A549 (cell line): ENCODE measurements around the gene PAPSS2. TPM values are rescaled to one million over a fixed set of nuclear protein-coding genes. Genes with fewer than 3 reads are reported as not detected.

Experiments used
- ATAC-seq, 2 experiments: fragments of 200-7000 bp in 1 of 2; fragments of >200 bp in 1 of 2; cut with Nextera tagmentation in 1 of 2; cut with Tn5 transposase in 1 of 2; 3 replicates each; pipeline versions ENCODE4 v1.8.0 to v1.9.1; 2018 to 2020; ENCODE audit warnings: mild to moderate bottlenecking in 1 of 2, moderate library complexity in 1 of 2
- CTCF ChIA-PET: fragments of 300-600 bp; sonication (Branson Sonifier 250); formaldehyde crosslinking; extraction: SDS; loops from one replicate; lab custom pipeline; 2021; ENCODE audit warnings: antibody characterized with exemption, inconsistent platforms; lab: Yijun Ruan, JAX
- POLR2A ChIA-PET: fragments of 350-600 bp; formaldehyde crosslinking; extraction: SDS; loops from one replicate; lab custom pipeline; 2021; ENCODE audit warnings: antibody characterized with exemption, inconsistent platforms; lab: Yijun Ruan, JAX
- DNase-seq, 2 experiments: peaks; one replicate each; pipeline versions ENCODE4 v3.0.0 to v3.0.0-alpha.2; 2011 to 2016; ENCODE audit warnings: low read depth in 1 of 2, low spot score in 1 of 2
- FAIRE-seq: peaks from 2 replicates; lab custom pipeline; 2011; peaks lifted over from hg19 to GRCh38; lab: Jason Lieb, UNC
- H3K27ac ChIP-seq, 2 experiments: fragments of >200 bp; sonication (Bioruptor Twin); formaldehyde crosslinking; 3 replicates each; pipeline ENCODE4 v1.5.1; 2016 to 2017
- H3K4me1 ChIP-seq: fragments of >200 bp; sonication (Bioruptor Twin); formaldehyde crosslinking; 3 replicates; pipeline ENCODE4 v1.6.1; 2016
- H3K4me2 ChIP-seq: fragments of >200 bp; sonication (Bioruptor Twin); formaldehyde crosslinking; 3 replicates; pipeline ENCODE4 v1.6.1; 2016
- H3K4me3 ChIP-seq: fragments of >200 bp; sonication (Bioruptor Twin); formaldehyde crosslinking; 3 replicates; pipeline ENCODE4 v1.5.1; 2016
- H3K9me3 ChIP-seq: fragments of >200 bp; sonication (Bioruptor Twin); formaldehyde crosslinking; 3 replicates; pipeline ENCODE4 v1.6.1; 2016
- CBX2 ChIP-seq: fragments of 200-600 bp; sonication (generic); IDR thresholded peaks from 2 replicates; pipeline ENCODE4 v1.6.1; 2016; ENCODE audit warnings: low read depth, mild to moderate bottlenecking, borderline replicate concordance
- CBX8 ChIP-seq: fragments of 200-600 bp; sonication (generic); IDR thresholded peaks from 2 replicates; pipeline ENCODE4 v1.6.1; 2016
- CEBPB ChIP-seq, 2 experiments: fragments of >200 bp in 1 of 2; sonication (Bioruptor Twin) in 1 of 2; formaldehyde crosslinking in 1 of 2; IDR thresholded peaks; 2 replicates each; pipeline ENCODE4 v1.6.1; 2012 to 2016
- CHD2 ChIP-seq: fragments of 150-350 bp; IDR thresholded peaks from 2 replicates; pipeline ENCODE4 v1.6.1; 2014; ENCODE audit warnings: low read length; ENCODE audit not compliant: partially characterized antibody
- EHF ChIP-seq: fragments of 250-450 bp; sonication (Bioruptor Pico); IDR thresholded peaks from 2 replicates; pipeline ENCODE4 v1.5.0; 2020; ENCODE audit warnings: mild to moderate bottlenecking
- ESRRA ChIP-seq: fragments of 150-350 bp; IDR thresholded peaks from 2 replicates; pipeline ENCODE4 v1.6.1; 2014; ENCODE audit warnings: mild to moderate bottlenecking, low read length, borderline replicate concordance
- HOXB13 ChIP-seq: fragments of 250-450 bp; sonication (Bioruptor Pico); IDR thresholded peaks from 2 replicates; pipeline ENCODE4 v1.5.0; 2020; ENCODE audit warnings: low read depth, mild to moderate bottlenecking, moderate library complexity
- JUNB ChIP-seq: fragments of >200 bp; sonication (Bioruptor Twin); formaldehyde crosslinking; IDR thresholded peaks from 2 replicates; pipeline ENCODE4 v1.6.1; 2016
- MYC ChIP-seq: IDR thresholded peaks from 2 replicates; pipeline ENCODE4 v1.6.1; 2012; ENCODE audit warnings: mild to moderate bottlenecking, inconsistent platforms, low read length, improper control_type of control experiment, borderline replicate concordance
- WGBS: methylation state at CpG from one replicate; pipeline ENCODE4 v1.1.6; 2017; ENCODE audit errors: missing lambda C conversion rate; 5-methylcytosine and 5-hydroxymethylcytosine counted together
- polyA plus RNA-seq, 4 experiments: library from polyadenylated mRNA; depleted of rRNA in 3 of 4; stranded (reverse); fragments of >200 nt; fragmentation: RNase III in 1 of 4; extraction: RNeasy Plus Mini Kit Qiagen cat#74134 plus additional on column Dnase treatment in 1 of 4; gene quantifications; 2 replicates in 3 of 4; 3 replicates in 1 of 4; pipeline ENCODE4 v1.2.3, GENCODE V29; 2011 to 2017
- TF ChIP-seq, protein P1 (sequence below): IDR thresholded peaks from 2 replicates; pipeline ENCODE4 v1.6.1; 2012
- TF ChIP-seq, protein P2 (sequence below): fragments of 200-600 bp; sonication (generic); IDR thresholded peaks from 2 replicates; pipeline ENCODE4 v1.6.1; 2016; ENCODE audit warnings: antibody characterized with exemption, mild to moderate bottlenecking, moderate library complexity
- TF ChIP-seq, protein P3 (sequence below): fragments of 250-450 bp; sonication (Bioruptor Pico); IDR thresholded peaks from 2 replicates; pipeline ENCODE4 v1.5.0; 2021; ENCODE audit warnings: mild to moderate bottlenecking, moderate library complexity, borderline replicate concordance

The PAPSS2 gene
- polyA plus RNA-seq, 2 of the 4 experiments (the other 2 are of a cell fraction): 27.7 to 29.0 TPM

DNA sequence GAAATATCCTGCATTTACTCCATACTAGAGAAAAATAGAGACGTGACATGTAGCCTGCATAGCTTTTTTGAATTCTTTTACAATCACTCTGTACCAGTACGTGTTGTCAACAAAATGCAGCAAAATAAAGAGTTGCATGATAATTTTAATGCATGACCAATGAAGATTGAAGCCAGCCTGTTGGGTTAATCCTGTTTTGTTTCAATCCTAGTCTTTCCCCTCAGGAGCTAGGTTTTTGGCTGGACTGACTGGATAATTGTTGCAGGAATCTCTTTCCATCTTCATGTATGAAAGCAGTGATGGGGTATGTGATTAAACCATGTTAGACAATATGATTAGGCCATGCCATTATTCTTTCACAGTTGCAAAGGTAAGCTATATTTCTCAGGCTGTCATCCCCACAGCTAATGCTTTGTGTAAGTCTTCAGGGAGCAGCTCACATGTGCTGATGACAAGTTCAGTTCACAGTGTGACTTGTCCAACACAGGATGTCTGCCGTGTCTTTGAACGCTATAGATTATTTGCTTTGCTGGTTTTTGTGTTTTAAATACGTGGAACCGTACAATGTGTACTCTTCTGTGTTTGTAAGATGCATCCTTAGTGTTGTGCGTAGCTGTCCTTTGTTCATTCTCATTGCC is 24.4 kb downstream of the PAPSS2 start:
- TF ChIP-seq, protein P1, sequence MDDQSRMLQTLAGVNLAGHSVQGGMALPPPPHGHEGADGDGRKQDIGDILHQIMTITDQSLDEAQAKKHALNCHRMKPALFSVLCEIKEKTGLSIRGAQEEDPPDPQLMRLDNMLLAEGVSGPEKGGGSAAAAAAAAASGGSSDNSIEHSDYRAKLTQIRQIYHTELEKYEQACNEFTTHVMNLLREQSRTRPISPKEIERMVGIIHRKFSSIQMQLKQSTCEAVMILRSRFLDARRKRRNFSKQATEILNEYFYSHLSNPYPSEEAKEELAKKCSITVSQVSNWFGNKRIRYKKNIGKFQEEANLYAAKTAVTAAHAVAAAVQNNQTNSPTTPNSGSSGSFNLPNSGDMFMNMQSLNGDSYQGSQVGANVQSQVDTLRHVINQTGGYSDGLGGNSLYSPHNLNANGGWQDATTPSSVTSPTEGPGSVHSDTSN: no peak
- TF ChIP-seq ESRRA (no peak), HOXB13 (CRISPR knock-in tag) (no peak), CBX2 (no peak), MYC (no peak), JUNB (no peak), EHF (CRISPR knock-in tag) (no peak), CEBPB (IDR thresholded peaks at IDR 0.05) (no peak)
- TF ChIP-seq, all 56 proteins: peak for 0
- ChIA-PET POLR2A (interaction anchor here (0.6 kb wide), 1 partner anchor 60 kb away, joined by 9 read pairs; no protein-coding TSS in a partner anchor), CTCF (interaction anchor here (0.9 to 3.4 kb wide), 6 partner anchors 9 to 151 kb away, joined by 3 to 10 read pairs (median 4); no protein-coding TSS in a partner anchor)
- 79% methylated on average over 7 of the region's 7 CpGs for WGBS
- DNase-seq: no peak
- ATAC-seq: no peak
- Histone ChIP-seq H3K4me3 (no peak overlapping the region), H3K4me2 (no peak overlapping the region), H3K27ac (no peak overlapping the region), H3K9me3 (no peaks in the 10 kb centered on the region), H3K4me1 (peaks cover 14% of the 10 kb centered on the region)
- FAIRE-seq: no peak

DNA sequence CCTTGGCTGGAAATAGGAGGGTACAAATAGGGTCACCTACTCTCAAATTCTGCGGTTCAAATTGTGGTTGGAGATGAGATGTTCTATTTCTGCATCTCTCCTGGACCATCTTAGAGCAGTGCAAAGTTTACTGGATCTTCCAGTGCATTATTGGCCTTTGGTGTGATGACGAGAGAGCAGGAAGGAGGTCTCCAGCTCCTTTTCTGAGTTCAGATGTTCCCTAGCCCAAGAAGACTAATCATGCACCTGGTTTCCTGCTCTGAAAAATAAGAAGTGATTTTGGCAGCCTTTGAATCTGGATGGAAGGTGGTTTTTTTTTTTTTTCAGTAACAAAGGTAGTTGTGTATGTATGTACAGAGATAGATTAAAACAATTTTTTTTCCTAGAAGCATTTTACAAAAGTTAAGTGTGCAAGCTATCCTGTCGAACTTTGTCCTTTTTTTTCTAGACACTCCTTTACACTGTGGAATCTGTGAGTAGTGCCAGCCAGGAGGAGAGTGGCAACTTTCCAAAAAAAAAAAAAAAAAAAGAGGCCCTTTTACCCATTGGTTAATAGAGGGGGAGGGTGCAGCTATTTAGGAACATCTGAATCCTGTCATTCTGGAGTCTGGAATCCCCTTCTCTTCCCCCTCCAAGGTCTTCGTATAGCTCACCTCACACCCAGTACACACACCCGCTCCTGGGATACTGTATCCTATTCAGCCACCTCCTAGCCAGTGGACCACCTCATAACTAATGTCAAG is 26.3 kb downstream of the PAPSS2 start:
- no peak for DNase-seq
- TF ChIP-seq CHD2 (no peak), CBX8 (no peak)
- TF ChIP-seq, protein P2, sequence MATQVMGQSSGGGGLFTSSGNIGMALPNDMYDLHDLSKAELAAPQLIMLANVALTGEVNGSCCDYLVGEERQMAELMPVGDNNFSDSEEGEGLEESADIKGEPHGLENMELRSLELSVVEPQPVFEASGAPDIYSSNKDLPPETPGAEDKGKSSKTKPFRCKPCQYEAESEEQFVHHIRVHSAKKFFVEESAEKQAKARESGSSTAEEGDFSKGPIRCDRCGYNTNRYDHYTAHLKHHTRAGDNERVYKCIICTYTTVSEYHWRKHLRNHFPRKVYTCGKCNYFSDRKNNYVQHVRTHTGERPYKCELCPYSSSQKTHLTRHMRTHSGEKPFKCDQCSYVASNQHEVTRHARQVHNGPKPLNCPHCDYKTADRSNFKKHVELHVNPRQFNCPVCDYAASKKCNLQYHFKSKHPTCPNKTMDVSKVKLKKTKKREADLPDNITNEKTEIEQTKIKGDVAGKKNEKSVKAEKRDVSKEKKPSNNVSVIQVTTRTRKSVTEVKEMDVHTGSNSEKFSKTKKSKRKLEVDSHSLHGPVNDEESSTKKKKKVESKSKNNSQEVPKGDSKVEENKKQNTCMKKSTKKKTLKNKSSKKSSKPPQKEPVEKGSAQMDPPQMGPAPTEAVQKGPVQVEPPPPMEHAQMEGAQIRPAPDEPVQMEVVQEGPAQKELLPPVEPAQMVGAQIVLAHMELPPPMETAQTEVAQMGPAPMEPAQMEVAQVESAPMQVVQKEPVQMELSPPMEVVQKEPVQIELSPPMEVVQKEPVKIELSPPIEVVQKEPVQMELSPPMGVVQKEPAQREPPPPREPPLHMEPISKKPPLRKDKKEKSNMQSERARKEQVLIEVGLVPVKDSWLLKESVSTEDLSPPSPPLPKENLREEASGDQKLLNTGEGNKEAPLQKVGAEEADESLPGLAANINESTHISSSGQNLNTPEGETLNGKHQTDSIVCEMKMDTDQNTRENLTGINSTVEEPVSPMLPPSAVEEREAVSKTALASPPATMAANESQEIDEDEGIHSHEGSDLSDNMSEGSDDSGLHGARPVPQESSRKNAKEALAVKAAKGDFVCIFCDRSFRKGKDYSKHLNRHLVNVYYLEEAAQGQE: no peak
- TF ChIP-seq, protein P3, sequence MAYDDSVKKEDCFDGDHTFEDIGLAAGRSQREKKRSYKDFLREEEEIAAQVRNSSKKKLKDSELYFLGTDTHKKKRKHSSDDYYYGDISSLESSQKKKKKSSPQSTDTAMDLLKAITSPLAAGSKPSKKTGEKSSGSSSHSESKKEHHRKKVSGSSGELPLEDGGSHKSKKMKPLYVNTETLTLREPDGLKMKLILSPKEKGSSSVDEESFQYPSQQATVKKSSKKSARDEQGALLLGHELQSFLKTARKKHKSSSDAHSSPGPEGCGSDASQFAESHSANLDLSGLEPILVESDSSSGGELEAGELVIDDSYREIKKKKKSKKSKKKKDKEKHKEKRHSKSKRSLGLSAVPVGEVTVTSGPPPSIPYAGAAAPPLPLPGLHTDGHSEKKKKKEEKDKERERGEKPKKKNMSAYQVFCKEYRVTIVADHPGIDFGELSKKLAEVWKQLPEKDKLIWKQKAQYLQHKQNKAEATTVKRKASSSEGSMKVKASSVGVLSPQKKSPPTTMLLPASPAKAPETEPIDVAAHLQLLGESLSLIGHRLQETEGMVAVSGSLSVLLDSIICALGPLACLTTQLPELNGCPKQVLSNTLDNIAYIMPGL (CRISPR knock-in tag): no peak
- TF ChIP-seq, all 56 proteins: peak for 0
- Histone ChIP-seq H3K4me3 (no peak overlapping the region), H3K4me1 (peaks cover 17% of the 10 kb centered on the region), H3K9me3 (no peaks in the 10 kb centered on the region), H3K27ac (peak overlapping the region in 1 of 2 experiments; percentile 1; a peak in 1 of 6 replicates), H3K4me2 (peak overlapping the region; percentile 62)
- ChIA-PET CTCF (interaction anchor here (0.6 to 3.4 kb wide), 4 partner anchors 10 to 49 kb away, joined by 3 to 10 read pairs (median 3); no protein-coding TSS in a partner anchor), POLR2A (no interaction called here)
- 70% methylated on average over 5 of the region's 5 CpGs for whole genome bisulfite sequencing
- ATAC-seq (peak in 1 of 2 experiments; percentile 53; a peak in 3 of 6 replicates), FAIRE-seq (no peak)
